Bronchial epithelial cell (primary cell): ENCODE measurements around the gene HIRIP3. TPM values are rescaled to one million over a fixed set of nuclear protein-coding genes. Genes with fewer than 3 reads are reported as not detected.

Source experiments
- DNase-seq: peaks from one replicate; pipeline ENCODE4 v3.0.0-alpha.2; 2010; ENCODE audit warnings: low read depth
- FAIRE-seq: peaks from 2 replicates; lab custom pipeline; 2011; peaks lifted over from hg19 to GRCh38; lab: Jason Lieb, UNC
- H3K27me3 ChIP-seq: 2 replicates; pipeline ENCODE4 v1.5.1; 2011; ENCODE audit warnings: low read length; ENCODE audit not compliant: control insufficient read depth, insufficient read depth
- H3K36me3 ChIP-seq: 2 replicates; pipeline ENCODE4 v1.5.1; 2011; ENCODE audit warnings: low read length; ENCODE audit not compliant: control insufficient read depth, insufficient read depth
- H3K4me3 ChIP-seq: 2 replicates; pipeline ENCODE4 v1.5.1; 2011; ENCODE audit warnings: mild to moderate bottlenecking, low read depth, low read length, control low read depth
- total RNA-seq: library from RNA; depleted of rRNA; stranded (reverse); fragments of >200 nt; gene quantifications from 2 replicates; pipeline ENCODE4 v1.2.1, GENCODE V29; 2014
- TF ChIP-seq, protein P1 (sequence below): IDR thresholded peaks from 2 replicates; pipeline ENCODE4 v1.5.1; 2011; ENCODE audit warnings: mild to moderate bottlenecking, moderate library complexity, low read length, control low read depth, inconsistent platforms; ENCODE audit not compliant: insufficient read depth, severe bottlenecking

The HIRIP3 gene
- total RNA-seq, 1 donor from 2014 or later = 6.8 TPM

- TF ChIP-seq, protein P1, sequence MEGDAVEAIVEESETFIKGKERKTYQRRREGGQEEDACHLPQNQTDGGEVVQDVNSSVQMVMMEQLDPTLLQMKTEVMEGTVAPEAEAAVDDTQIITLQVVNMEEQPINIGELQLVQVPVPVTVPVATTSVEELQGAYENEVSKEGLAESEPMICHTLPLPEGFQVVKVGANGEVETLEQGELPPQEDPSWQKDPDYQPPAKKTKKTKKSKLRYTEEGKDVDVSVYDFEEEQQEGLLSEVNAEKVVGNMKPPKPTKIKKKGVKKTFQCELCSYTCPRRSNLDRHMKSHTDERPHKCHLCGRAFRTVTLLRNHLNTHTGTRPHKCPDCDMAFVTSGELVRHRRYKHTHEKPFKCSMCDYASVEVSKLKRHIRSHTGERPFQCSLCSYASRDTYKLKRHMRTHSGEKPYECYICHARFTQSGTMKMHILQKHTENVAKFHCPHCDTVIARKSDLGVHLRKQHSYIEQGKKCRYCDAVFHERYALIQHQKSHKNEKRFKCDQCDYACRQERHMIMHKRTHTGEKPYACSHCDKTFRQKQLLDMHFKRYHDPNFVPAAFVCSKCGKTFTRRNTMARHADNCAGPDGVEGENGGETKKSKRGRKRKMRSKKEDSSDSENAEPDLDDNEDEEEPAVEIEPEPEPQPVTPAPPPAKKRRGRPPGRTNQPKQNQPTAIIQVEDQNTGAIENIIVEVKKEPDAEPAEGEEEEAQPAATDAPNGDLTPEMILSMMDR = no peak
- FAIRE-seq = no peak
Measured at GRCh38 chr16:30026449-30026848, 31.0 kb upstream of the HIRIP3 start.

GRCh38 chr16:30025574-30025973, 30.2 kb upstream of the HIRIP3 start:
- FAIRE-seq = no peak
- DNase-seq = no peak
- no peaks in the 10 kb centered on the region for H3K36me3 ChIP-seq
- no peak overlapping the region for H3K4me3 ChIP-seq
- peaks cover 20% of the 10 kb centered on the region for H3K27me3 ChIP-seq
- TF ChIP-seq, protein P1 = no peak

More at GRCh38 chr16:30026449-30026848, 31.0 kb upstream of the HIRIP3 start:
- Histone ChIP-seq H3K36me3 (no peaks in the 10 kb centered on the region), H3K27me3 (peaks cover 24% of the 10 kb centered on the region), H3K4me3 (no peak overlapping the region)
- DNase-seq = no peak

DNA sequence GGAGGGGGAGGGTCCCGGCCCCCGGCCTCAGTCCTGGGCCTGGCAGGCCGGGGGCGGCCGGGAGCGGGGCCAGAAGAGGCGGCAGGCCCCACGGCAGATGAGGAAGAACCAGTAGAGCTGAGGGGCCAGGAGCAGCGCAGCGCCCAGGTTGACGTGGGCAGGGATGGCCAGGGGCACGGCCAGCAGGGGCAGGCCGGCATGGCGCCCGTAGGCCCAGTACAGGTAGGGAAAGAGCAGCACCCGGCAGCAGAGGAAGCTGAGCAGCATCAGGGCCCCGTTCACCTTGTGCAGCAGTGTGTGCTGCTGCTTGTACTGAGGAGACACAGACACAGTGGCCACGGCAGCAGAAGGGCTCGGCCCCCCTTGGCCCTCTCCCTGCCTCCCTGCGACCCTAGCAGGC, 29.7 kb upstream of the HIRIP3 start:
- DNase-seq (no peak), FAIRE-seq (no peak)
- TF ChIP-seq, protein P1 = no peak
- Histone ChIP-seq H3K27me3 (peaks cover 17% of the 10 kb centered on the region), H3K36me3 (no peaks in the 10 kb centered on the region), H3K4me3 (no peak overlapping the region)

DNA sequence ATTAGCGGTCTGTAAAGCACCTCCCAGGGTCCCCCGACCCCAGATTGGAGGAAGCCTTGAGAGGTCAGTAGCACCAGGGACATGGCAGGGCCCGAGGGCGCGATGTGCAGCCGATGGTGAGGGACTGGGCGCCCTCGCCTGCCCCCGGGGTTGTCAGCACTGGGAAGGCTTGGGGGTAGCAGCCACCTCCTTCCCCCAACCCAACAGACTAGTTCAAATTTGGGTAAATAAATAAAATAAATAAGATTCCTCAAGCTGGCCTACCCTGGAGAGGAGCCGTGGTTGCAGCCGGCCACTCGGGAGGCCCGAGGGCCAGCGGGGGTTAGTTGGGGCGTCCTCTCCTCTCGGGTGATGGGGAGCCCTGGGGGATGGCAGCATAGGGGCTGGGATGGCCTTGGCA, 29.0 kb upstream of the HIRIP3 start:
- H3K27me3 ChIP-seq = peaks cover 10% of the 10 kb centered on the region
- TF ChIP-seq, protein P1 = no peak
- H3K36me3 ChIP-seq = no peaks in the 10 kb centered on the region
- FAIRE-seq = no peak
- DNase-seq = no peak
- H3K4me3 ChIP-seq = no peak overlapping the region

DNA sequence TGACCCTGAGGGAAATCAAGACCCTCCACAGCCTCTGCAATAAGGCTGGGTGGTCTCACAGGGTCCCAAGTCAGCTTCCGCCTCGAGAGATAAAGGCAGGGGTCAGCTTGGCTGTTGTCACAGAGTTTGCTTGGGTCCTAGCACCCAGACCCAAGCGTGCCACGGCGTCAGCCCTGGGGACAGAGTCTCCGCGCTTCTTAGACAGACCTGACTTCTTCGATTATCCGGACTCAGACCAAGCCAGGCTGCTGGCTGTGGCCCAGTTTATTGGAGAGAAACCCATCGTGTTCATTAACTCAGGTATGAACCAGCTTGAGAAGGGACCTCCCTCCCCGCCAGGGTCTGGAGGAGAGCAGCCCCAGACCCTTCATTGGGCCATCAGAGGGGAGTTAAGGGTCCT, 28.2 kb upstream of the HIRIP3 start:
- FAIRE-seq (peak; percentile 32), DNase-seq (no peak)
- Histone ChIP-seq H3K4me3 (no peak overlapping the region), H3K27me3 (peaks cover 2% of the 10 kb centered on the region), H3K36me3 (no peaks in the 10 kb centered on the region)
- TF ChIP-seq, protein P1 = no peak

GRCh38 chr16:30022887-30023286, 27.5 kb upstream of the HIRIP3 start, which contains the start of gene C16orf92:
Gene C16orf92, plus strand, starts transcription at chr16:30023198. Its CDS starts 143 bp downstream, at chr16:30023341.
- no peak for FAIRE-seq

More at GRCh38 chr16:30022887-30023286, 27.5 kb upstream of the HIRIP3 start, which contains the start of gene C16orf92:
- TF ChIP-seq, protein P1 = no peak
- no peak within 1 kb of the TSS for H3K4me3 ChIP-seq
- H3K36me3 ChIP-seq = no peaks in the 10 kb centered on the region
- DNase-seq = no peak
- H3K27me3 ChIP-seq = no peaks in the 10 kb centered on the region
